Fibroblast of peridontal ligament (primary cell): ENCODE data around the gene VIM.
"Not testable (repeated sequence)": the region's sequence is repeated elsewhere in the genome, so short reads cannot be mapped to it uniquely, and the experiment has no call there.

Experiments
- DNase-seq: peaks from one replicate; pipeline ENCODE4 v3.0.0-alpha.2; 2010; ENCODE audit errors: extremely low read depth

Gene VIM

GRCh38 chr10:17256051-17256450, 28.0 kb downstream of the VIM start:
- DNase-seq = no peak

GRCh38 chr10:17256627-17257026, 28.6 kb downstream of the VIM start:
- DNase-seq = peak; percentile 23

- DNase-seq = peak; percentile 93
Measured at GRCh38 chr10:17257466-17258321, 29.7 kb downstream of the VIM start.

- DNase-seq = no peak
Measured at GRCh38 chr10:17262502-17262901, 34.5 kb downstream of the VIM start.

GRCh38 chr10:17263580-17263979, 35.5 kb downstream of the VIM start:
- DNase-seq = no peak

- no peak for DNase-seq
Measured at GRCh38 chr10:17265468-17265867, 37.4 kb downstream of the VIM start.

GRCh38 chr10:17266549-17266948, 38.5 kb downstream of the VIM start:
- DNase-seq = not testable (repeated sequence)

GRCh38 chr10:17272648-17273047, 44.6 kb downstream of the VIM start:
- no peak for DNase-seq

- DNase-seq = peak; percentile 47
Measured at GRCh38 chr10:17273403-17273802, 45.4 kb downstream of the VIM start.

GRCh38 chr10:17276756-17277424, 48.8 kb downstream of the VIM start:
- no peak for DNase-seq

GRCh38 chr10:17278607-17279240, 50.7 kb downstream of the VIM start:
- no peak for DNase-seq

GRCh38 chr10:17282311-17282710, 54.3 kb downstream of the VIM start:
- no peak for DNase-seq

- no peak for DNase-seq
Measured at GRCh38 chr10:17286562-17287550, 58.8 kb downstream of the VIM start.
